Measurements from ENCODE around the gene THSD7B. TPM values are rescaled to one million over a fixed set of nuclear protein-coding genes. Genes with fewer than 3 reads are reported as not detected.
"Not testable (repeated sequence)": the region's sequence is repeated elsewhere in the genome, so short reads cannot be mapped to it uniquely, and the experiment has no call there.

The THSD7B gene
- total RNA-seq, 1 donor from 2014 or later = not detected

DNA sequence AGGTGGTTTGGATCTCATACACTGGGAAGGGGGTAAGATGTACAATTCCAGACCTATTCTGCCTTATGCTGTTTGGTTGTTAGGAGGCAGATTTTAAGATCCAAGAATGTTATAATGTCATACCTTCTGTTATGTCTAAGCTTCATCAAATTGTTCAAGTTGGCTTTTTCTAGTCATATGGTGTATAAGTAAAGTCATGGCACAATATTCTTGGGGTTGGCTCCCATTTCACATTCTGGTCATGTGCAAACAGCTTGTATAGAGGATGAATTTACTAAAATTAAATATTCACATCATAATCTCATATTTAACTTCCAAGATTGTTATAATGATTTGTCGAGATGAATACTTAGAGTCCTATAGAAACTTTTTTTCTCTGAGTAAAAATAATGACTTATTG is 774.0 kb downstream of the THSD7B start:
- no peak for TF ChIP-seq CTCF (IDR thresholded peaks at IDR 0.05)
- Mint-ChIP-seq H3K9me3 (peaks cover 10% of the 10 kb centered on the region), H3K4me1 (no peaks in the 10 kb centered on the region), H3K27ac (no peak overlapping the region), H3K36me3 (ENCODE audit: low read depth) (no peaks in the 10 kb centered on the region), H3K27me3 (no peaks in the 10 kb centered on the region), H3K4me3 (no peak overlapping the region)
- no peak for DNase-seq
- CTCF ChIA-PET = no interaction called here
- intact Hi-C loops (cut with micrococcal nuclease) = no loop called here
- POLR2A ChIA-PET = no interaction called here
- ATAC-seq (ENCODE audit: low read depth) = no peak

DNA sequence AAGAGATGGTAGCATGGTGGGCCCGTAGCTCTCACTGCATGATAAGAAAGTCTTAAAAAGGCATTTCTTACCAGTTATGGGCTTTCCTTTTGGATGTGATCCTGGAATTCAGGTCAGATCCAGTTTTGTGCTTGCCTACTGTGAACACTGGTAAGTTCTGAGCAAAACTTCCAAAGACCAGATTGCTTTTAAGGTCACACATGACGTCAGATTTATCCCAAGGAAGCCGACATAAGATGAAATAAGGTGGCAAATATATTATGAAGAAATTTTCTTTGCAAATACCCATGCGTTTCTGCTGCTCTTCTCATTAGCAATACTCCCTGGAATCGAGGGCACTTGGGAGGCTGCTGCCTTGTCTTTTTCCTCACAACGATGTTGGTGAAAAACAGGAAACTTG is 782.5 kb downstream of the THSD7B start:
- no peak overlapping the region for H3K4me3 Mint-ChIP-seq
- ChIA-PET POLR2A (no interaction called here), CTCF (no interaction called here)
- intact Hi-C loops (cut with micrococcal nuclease) = no loop called here
- no peaks in the 10 kb centered on the region for H3K9me3 Mint-ChIP-seq
- H3K4me1 Mint-ChIP-seq = no peaks in the 10 kb centered on the region
- no peaks in the 10 kb centered on the region for H3K27me3 Mint-ChIP-seq
- DNase-seq = no peak
- no peak for TF ChIP-seq CTCF (IDR thresholded peaks at IDR 0.05)
- no peak overlapping the region for H3K27ac Mint-ChIP-seq
- ATAC-seq (ENCODE audit: low read depth) = no peak
- H3K36me3 Mint-ChIP-seq (ENCODE audit: low read depth) = no peaks in the 10 kb centered on the region

GRCh38 chr2:137566387-137566786 is 801.0 kb downstream of the THSD7B start:
- H3K36me3 Mint-ChIP-seq (ENCODE audit: low read depth) = no peaks in the 10 kb centered on the region
- no peak for ATAC-seq (ENCODE audit: low read depth)

DNA sequence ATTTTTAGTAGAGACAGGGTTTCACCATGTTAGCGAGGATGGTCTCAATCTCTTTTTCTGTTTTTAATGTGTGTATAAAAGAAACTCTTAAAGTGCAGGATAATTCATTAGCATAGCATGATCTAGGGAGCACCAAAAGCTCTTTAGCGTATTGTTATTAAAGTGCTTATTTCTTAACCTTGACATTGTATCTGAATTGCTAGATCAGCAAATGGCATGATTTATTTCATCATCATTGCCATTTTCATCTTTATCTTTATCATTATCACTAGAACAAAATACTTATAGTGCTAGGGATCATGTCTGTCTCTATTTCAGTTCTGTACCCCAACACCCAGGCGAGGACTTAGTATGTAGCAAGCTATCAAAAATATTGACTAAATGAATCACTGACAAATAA is 805.1 kb downstream of the THSD7B start:
- Mint-ChIP-seq H3K36me3 (ENCODE audit: low read depth) (no peaks in the 10 kb centered on the region), H3K4me3 (no peak overlapping the region), H3K4me1 (no peaks in the 10 kb centered on the region), H3K9me3 (peaks cover 9% of the 10 kb centered on the region), H3K27me3 (no peaks in the 10 kb centered on the region), H3K27ac (no peak overlapping the region)
- TF ChIP-seq CTCF (IDR thresholded peaks at IDR 0.05) = no peak
- CTCF ChIA-PET = no interaction called here
- POLR2A ChIA-PET = no interaction called here
- DNase-seq = no peak
- intact Hi-C loops (cut with micrococcal nuclease) = no loop called here
- ATAC-seq (ENCODE audit: low read depth) = no peak

More at GRCh38 chr2:137566387-137566786, 801.0 kb downstream of the THSD7B start:
- POLR2A ChIA-PET = no interaction called here
- H3K4me3 Mint-ChIP-seq = no peak overlapping the region
- DNase-seq = no peak
- no peaks in the 10 kb centered on the region for H3K27me3 Mint-ChIP-seq
- CTCF ChIA-PET = no interaction called here
- TF ChIP-seq CTCF (IDR thresholded peaks at IDR 0.05) = no peak
- H3K9me3 Mint-ChIP-seq = peaks cover 9% of the 10 kb centered on the region
- no peak overlapping the region for H3K27ac Mint-ChIP-seq
- no peaks in the 10 kb centered on the region for H3K4me1 Mint-ChIP-seq
- intact Hi-C loops (cut with micrococcal nuclease) = no loop called here

GRCh38 chr2:137587834-137588233 is 822.5 kb downstream of the THSD7B start:
- intact Hi-C loops (cut with micrococcal nuclease); H3K9me3 Mint-ChIP-seq; H3K36me3 Mint-ChIP-seq (ENCODE audit: low read depth); ATAC-seq (ENCODE audit: low read depth); H3K4me3 Mint-ChIP-seq; H3K27ac Mint-ChIP-seq; H3K27me3 Mint-ChIP-seq; CTCF ChIA-PET; H3K4me1 Mint-ChIP-seq; POLR2A ChIA-PET; DNase-seq: not testable (repeated sequence)

DNA sequence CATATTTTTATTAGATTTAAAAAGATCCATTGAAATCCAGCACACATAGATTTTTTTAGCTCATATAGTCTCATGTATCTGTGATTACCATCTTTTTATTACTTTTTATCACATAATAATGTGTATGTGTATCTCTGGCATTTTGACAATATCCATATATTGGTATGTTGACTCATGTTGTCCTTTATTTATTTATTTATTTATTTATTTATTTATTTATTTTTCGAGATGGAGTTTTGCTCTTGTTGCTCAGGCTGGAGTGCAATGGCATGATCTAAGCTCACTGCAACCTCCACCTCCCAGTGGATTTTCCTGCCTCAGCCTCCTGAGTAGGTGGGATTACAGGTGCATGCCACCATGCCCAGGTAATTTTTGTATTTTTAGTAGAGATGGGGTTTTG is 823.2 kb downstream of the THSD7B start:
- H3K9me3 Mint-ChIP-seq; H3K36me3 Mint-ChIP-seq (ENCODE audit: low read depth); DNase-seq; H3K4me3 Mint-ChIP-seq; H3K27ac Mint-ChIP-seq; H3K4me1 Mint-ChIP-seq; ATAC-seq (ENCODE audit: low read depth); H3K27me3 Mint-ChIP-seq; intact Hi-C loops (cut with micrococcal nuclease); CTCF ChIA-PET; POLR2A ChIA-PET: not testable (repeated sequence)
